ENCODE data around the gene NACA2. TPM values are rescaled to one million over a fixed set of nuclear protein-coding genes. Genes with fewer than 3 reads are reported as not detected.

The NACA2 gene
- total and polyA plus RNA-seq, 2 of the 4 experiments (the other 2 are of a cell fraction): not detected

DNA sequence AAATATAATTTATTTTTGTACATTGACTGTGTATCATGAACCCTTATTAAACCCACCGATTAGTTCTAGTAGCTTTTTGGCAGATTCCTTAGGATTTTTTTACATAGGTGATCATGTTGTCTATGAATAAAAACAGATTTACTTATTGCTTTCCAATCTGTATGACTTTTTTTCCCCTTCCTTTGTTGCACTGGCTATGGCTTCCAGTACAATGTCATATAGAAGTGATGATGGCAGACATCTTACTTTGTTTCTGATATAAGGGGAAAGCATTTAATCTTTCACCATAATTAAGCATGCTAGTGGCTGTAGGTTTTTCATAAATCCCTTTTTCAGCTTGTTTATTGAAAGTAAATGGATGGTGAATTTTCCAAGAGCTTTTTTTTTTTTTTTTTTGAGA lies 28.9 kb upstream of the NACA2 start:
- in situ Hi-C loops (cut with MboI; ENCODE audit: low sequenced_read_pairs): no loop called here
- H2AFZ ChIP-seq (replicated peaks; ENCODE audit: low read length, poor library complexity): no peak overlapping the region
- H3K56ac ChIP-seq (ENCODE audit: extremely low read depth, insufficient read depth, low read length): no peak overlapping the region
- H3K27me3 ChIP-seq (ENCODE audit: control insufficient read depth, insufficient read depth, low read length): no peaks in the 10 kb centered on the region
- dilution Hi-C loops (cut with HindIII; ENCODE audit: low sequenced_read_pairs, unreplicated experiment): no loop called here
- no TSS peak for BruUV-seq (replicated peaks)
- no peak overlapping the region for H4K91ac ChIP-seq (ENCODE audit: insufficient read depth, low read depth, low read length)
- H3K4me1 ChIP-seq (ENCODE audit: control insufficient read depth, insufficient read depth, low read length): peaks cover 4% of the 10 kb centered on the region
- H2BK120ac ChIP-seq (ENCODE audit: low read depth, low read length): no peak overlapping the region
- no peak overlapping the region for H2BK20ac ChIP-seq (ENCODE audit: low read depth, low read length)
- no peak overlapping the region for H2AK5ac ChIP-seq (ENCODE audit: low read depth, low read length)
- no peak overlapping the region for H4K8ac ChIP-seq (ENCODE audit: low read depth in 2 of 2, low read length in 2 of 2)
- H3K4me3 ChIP-seq (ENCODE audit: insufficient read depth, low read depth, low read length): no peak overlapping the region
- no peak for TF ChIP-seq BHLHE40 (IDR thresholded peaks at IDR 0.05; ENCODE audit: low read depth, low read length)
- TF ChIP-seq CEBPB (IDR thresholded peaks at IDR 0.05; ENCODE audit: low read depth, low read length): no peak
- no peak for TF ChIP-seq POLR2A (IDR thresholded peaks at IDR 0.05; ENCODE audit: low read depth, low read length)
- TF ChIP-seq CTCF (conservative IDR thresholded peaks at IDR 0.05; ENCODE audit: low read depth, low read length): no peak
- TF ChIP-seq, protein P1, sequence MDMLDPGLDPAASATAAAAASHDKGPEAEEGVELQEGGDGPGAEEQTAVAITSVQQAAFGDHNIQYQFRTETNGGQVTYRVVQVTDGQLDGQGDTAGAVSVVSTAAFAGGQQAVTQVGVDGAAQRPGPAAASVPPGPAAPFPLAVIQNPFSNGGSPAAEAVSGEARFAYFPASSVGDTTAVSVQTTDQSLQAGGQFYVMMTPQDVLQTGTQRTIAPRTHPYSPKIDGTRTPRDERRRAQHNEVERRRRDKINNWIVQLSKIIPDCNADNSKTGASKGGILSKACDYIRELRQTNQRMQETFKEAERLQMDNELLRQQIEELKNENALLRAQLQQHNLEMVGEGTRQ (IDR thresholded peaks at IDR 0.05; ENCODE audit: low read depth, low read length): no peak
- no peak for TF ChIP-seq FOS (IDR thresholded peaks at IDR 0.05; ENCODE audit: low read depth, low read length)
- no peak for TF ChIP-seq NFE2L2 (IDR thresholded peaks at IDR 0.05; ENCODE audit: low read depth, low read length)
- no peak for TF ChIP-seq MAZ (IDR thresholded peaks at IDR 0.05; ENCODE audit: borderline replicate concordance, low read depth, low read length)
- TF ChIP-seq MXI1 (IDR thresholded peaks at IDR 0.05; ENCODE audit: borderline replicate concordance, low read depth, low read length): no peak
- TF ChIP-seq MAFK (IDR thresholded peaks at IDR 0.05; ENCODE audit: low read depth, low read length): no peak
- H2AK9ac ChIP-seq (replicated peaks; ENCODE audit: low read depth, low read length, poor library complexity): no peak overlapping the region
- peaks cover 2% of the 10 kb centered on the region; the same call in 1 of the 2 replicates for H3K9me1 ChIP-seq (ENCODE audit: insufficient read depth, low read length)
- no peak overlapping the region for H3K23ac ChIP-seq (ENCODE audit: low read depth, low read length)
- no peak overlapping the region for H4K5ac ChIP-seq (ENCODE audit: low read depth, low read length)
- no CpG with 5 or more reads among the region's 1 CpG for WGBS, 2 experiments (ENCODE audit: extremely low coverage in 2 of 2, insufficient read length in 1 of 2)
- CTCF ChIA-PET: interaction anchor here (0.6 kb wide), 2 partner anchors 30 to 217 kb away, joined by 3 read pairs; no protein-coding TSS in a partner anchor
- no peaks in the 10 kb centered on the region for H3K36me3 ChIP-seq (ENCODE audit: control insufficient read depth, insufficient read depth, low read length)
- DNase-seq: no peak
- H3K4ac ChIP-seq (ENCODE audit: low read depth, low read length): no peak overlapping the region
- intact Hi-C loops (cut with micrococcal nuclease): no loop called here
- no peak overlapping the region for H3K14ac ChIP-seq (replicated peaks; ENCODE audit: low read depth, low read length)
- H2BK15ac ChIP-seq (ENCODE audit: low read depth, low read length): no peak overlapping the region
- POLR2A ChIA-PET (ENCODE audit: unreplicated experiment): interaction anchor here (0.5 kb wide), 1 partner anchor 339 kb away, joined by 3 read pairs; no protein-coding TSS in a partner anchor
- no peak for ATAC-seq (ENCODE audit: low read depth)
- H3K9ac ChIP-seq (ENCODE audit: low read depth, low read length): no peak overlapping the region
- no peak overlapping the region for H3K4me2 ChIP-seq (ENCODE audit: low read depth, low read length)
- no peaks in the 10 kb centered on the region for H4K20me1 ChIP-seq (ENCODE audit: insufficient read depth, low read length)
- H3K18ac ChIP-seq (ENCODE audit: low read depth, low read length): no peak overlapping the region
- peaks cover 3% of the 10 kb centered on the region for H3K9me3 ChIP-seq (ENCODE audit: control insufficient read depth, insufficient read depth, low read length)
- no peak overlapping the region for H2BK5ac ChIP-seq (ENCODE audit: low read depth, low read length, poor library complexity, severe bottlenecking)
- H3K27ac ChIP-seq (ENCODE audit: insufficient read depth, low read length): no peak overlapping the region
- no peaks in the 10 kb centered on the region for H3K79me1 ChIP-seq (ENCODE audit: low read depth in 1 of 2, low read length in 2 of 2)

All from IMR-90 (cell line).